Fibroblast of peridontal ligament (primary cell): ENCODE data around the gene MSX1.
A peak's percentile ranks its signal among the peaks of the same experiment; 100 is the strongest.

Experiments
- DNase-seq: peaks from one replicate; pipeline ENCODE4 v3.0.0-alpha.2; 2010; ENCODE audit errors: extremely low read depth

The MSX1 gene

GRCh38 chr4:4869731-4870571 lies 10.5 kb downstream of the MSX1 start:
- DNase-seq: no peak

DNA sequence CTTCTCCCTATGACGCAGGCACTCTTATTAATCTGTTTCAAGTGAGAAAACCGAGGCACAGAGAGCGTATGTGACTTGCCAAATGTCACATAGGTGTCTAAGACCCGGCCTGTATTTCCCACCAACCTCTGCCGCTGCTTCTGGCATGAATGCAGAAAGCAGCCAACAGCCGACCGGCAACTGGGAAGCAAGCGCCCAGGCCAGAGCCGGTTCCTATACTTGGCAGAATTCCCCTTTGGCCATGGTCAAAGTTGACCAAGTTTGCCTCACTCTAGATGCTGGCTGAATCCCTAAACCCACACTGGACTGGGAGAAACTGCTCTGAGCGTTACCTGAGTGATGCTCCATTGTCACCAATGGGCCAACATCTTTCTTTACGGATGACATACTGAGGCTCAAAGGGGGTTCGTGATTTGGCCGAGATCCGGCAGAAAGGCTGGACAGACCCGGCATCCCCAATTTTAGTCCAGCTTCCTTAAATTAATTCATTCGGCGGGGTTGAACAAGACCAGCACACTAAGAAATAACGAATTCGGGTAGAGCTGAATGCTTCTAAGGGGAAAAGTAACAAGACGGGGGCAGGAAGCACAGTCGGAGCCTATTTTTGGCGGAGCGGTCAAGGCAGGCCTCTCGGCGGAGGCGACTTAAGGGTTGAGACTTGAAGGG lies 11.2 kb downstream of the MSX1 start:
- DNase-seq: no peak

- DNase-seq: no peak
Measured at GRCh38 chr4:4871242-4871572, 11.7 kb downstream of the MSX1 start.

GRCh38 chr4:4871573-4872313 lies 12.3 kb downstream of the MSX1 start:
- DNase-seq: no peak

DNA sequence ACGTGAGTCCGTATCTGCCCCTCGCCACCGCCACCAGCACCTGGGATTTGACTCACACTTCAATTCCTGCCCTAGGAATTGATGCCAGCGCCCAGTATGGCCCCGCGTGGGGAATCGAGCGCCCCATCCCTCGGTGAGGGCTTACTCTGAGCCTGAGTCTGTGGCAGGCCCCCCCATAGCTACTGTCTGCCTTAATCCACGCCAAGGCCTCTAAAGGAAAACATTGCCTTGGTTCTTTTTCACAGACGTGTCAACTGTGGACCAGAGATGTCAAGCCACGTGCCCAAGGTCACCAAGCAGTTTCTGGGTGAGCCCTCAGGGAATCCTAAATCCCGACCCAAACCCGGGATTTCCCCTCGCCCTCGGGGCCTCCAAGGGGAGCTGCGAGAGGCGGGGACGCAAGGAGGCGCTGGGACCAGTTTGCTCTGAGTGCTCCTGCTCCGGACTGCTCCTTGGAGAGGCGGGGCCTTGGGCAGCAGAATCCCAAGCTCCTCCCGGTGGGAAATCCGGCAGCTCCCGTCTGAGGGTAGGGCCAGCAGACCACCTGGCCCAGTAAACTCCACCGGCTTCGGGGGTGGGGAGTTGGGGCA lies 12.9 kb downstream of the MSX1 start:
- DNase-seq: no peak

DNA sequence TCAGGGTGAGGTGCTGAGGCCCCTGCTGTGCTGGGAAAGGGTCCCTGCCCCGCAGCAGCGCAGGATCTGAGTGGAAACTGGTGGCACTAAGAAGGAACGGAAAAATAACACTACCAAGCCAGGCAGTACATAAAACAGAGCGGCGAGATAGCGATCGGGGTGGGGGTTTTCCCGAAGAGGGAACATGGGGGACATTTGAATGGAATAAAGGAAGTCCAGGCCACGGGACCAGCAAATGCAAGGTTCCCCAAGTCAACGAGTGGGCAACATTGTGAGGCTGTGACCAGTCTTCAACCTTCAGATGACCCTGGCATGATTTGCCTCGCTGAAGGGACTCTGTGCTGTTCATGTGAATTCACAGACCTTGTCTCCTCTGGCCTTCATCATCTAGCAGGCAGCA lies 13.7 kb downstream of the MSX1 start:
- no peak for DNase-seq

DNA sequence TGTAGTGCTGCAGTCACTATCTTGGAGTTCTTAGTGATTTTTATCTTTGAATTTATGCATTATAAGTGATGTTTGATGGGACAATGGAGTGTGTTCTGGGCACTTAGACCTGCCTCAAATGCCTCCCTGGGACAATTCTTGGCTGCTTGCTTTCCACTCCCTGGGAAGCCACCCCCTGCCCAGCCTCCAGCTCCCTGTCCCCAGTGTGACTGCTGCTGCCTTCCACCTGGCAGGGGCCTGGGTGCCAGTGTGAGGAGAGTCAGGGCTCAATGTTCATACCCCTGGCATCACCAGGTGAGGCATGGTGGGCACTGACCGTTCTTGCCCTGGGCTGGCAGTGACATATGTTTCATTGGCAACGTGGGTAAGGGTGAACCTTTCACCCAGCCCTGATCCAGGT lies 14.8 kb downstream of the MSX1 start:
- DNase-seq: no peak

DNA sequence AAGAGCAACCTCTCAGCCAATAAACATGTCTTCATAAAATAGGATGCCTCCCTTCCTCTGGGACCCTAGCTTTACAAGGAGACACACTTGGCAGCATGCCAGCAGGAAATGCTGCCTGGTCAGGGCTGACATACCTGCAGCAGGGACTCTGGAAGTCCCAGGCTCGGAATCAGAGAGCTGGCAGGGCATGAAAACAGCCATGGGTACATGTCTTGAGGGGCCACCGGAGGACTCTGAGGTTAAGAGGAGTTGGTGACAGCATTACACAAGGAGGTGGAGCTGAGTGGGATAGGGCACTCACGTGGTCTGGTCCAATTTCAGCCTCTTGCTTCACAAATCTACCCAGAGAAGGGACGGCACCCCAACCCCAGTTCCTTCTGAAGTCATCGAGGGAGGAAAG lies 15.7 kb downstream of the MSX1 start:
- peak; percentile 7 for DNase-seq

- no peak for DNase-seq
Measured at GRCh38 chr4:4875611-4876010, 16.1 kb downstream of the MSX1 start.

DNA sequence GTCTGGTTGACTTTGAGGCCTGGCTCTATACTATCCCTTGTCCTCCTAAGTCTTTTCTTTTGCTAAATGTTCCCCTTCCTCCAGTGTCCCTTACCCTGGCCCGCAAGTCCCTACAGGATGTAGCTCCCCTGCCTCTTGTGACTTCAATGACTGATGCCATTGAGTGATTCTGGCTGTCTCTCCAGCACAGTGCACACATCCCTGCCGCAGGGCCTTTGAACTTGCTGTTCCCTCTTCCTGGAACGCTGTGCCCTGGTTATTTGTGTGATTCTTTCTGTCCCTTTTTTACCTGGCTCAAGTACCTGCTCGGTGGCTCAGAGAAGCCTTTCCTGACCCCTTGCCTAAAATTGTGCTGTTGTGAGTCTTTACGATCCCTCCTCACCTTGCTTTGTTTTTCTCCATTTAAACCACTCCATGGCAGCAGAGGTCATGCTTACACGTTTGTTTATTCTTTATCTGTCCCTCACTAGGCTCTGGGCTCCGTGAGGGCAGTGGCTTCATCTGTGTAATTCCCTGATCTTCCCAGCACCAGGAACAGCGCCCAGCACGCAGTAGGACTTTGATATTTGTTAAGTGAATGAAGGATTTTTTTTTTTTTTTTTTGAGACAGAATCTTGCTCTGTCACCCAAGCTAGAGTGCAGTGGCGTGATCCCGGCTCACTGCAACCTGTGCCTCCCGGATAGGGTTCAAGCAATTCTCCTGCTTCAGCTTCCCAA lies 17.6 kb downstream of the MSX1 start:
- DNase-seq: no peak

DNA sequence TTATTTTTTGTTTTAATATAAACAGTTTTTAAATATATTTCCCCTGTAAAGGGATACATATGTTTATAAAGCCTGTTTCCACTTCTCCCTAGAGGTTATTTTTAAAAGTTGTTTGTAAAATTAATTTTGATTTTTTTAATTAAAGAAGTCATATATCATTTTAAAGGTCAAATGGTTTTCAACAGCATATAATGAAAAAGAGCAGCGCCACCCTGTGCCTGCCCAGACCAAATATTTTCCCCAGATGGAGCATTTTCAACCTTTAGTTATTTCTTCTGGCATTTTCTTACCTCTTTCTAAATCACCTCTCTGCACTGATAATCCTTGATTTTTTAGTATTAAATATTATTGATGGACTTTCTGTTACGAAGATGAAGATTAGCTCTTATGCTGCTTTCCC lies 21.0 kb downstream of the MSX1 start:
- no peak for DNase-seq

- peak; percentile 14 for DNase-seq
Measured at GRCh38 chr4:4881432-4881831, 22.0 kb downstream of the MSX1 start.

DNA sequence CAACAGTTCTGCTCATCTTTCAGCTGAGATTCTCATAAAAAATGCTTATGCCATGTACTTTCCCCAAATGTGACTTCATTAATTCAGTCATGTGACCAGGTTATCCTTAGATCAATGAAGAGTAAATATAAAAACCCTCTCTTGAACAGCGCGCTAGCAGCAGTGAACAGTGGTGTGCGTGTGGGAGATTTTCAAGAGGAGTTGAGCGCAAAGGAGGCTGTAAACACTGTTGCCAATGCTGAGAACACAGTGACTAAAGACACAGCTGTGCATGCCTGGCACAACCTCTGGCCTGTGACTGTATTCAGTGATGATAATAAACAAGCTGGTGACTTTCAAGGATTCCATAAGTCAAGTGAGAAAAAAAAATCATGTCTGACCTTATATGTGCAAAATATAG lies 25.1 kb downstream of the MSX1 start:
- no peak for DNase-seq

DNA sequence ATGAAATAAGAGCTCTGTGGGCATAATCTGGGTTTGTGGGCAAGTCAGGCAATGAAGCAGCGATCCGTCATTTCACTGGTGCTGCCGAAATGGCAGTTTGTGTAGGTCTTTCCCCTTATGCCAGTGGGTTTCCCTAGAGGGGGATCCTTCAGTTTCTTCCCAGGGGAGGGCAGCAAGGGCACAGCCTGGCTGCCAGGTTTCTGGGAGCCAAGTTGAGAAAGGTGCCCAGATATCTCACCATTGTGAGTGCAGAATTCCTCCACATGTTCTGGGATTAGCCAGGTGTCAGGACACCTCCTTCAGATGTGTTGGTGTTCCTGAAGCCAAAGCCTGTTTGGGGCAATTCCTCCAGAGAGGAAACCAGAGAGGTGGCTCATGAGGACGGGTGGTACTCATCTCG lies 28.0 kb downstream of the MSX1 start:
- no peak for DNase-seq

- no peak for DNase-seq
Measured at GRCh38 chr4:4888695-4889094, 29.2 kb downstream of the MSX1 start.

GRCh38 chr4:4889781-4890180 lies 30.3 kb downstream of the MSX1 start:
- no peak for DNase-seq

DNA sequence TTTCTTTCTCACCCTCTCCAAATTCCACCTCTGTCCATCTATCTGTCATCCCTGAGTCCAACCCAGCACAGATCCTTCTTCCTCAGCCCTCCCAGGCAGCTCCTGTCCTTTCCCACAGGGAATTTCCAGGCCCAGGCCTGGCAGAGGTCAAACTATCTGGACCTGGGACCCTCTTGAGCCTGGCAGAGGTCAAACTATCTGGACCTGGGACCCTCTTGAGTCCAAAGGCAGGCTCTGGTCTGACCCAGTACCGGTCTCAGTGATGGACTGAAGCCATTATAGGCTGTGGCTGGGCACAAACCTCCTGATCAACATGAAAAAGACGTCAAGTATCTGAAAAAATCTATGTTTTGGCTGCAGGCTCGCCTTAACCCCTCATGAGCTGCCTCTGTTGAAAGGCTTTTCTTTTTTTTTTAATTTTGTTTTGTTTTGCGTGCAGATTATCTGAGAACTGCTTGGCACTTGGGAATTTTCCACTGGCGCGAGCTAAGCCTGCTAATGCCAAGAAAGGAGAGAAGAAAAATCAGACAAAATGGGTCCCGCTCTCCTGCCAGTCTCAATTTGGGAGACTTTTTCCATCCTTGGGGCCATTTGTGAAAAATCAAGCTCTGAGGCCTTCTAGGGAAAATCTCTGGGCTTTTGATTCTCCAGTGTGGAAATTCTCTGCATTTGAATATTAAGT lies 31.2 kb downstream of the MSX1 start:
- no peak for DNase-seq

GRCh38 chr4:4893721-4894120 lies 34.3 kb downstream of the MSX1 start:
- DNase-seq: peak; percentile 23

- DNase-seq: no peak
Measured at GRCh38 chr4:4899202-4899925, 39.9 kb downstream of the MSX1 start.

DNA sequence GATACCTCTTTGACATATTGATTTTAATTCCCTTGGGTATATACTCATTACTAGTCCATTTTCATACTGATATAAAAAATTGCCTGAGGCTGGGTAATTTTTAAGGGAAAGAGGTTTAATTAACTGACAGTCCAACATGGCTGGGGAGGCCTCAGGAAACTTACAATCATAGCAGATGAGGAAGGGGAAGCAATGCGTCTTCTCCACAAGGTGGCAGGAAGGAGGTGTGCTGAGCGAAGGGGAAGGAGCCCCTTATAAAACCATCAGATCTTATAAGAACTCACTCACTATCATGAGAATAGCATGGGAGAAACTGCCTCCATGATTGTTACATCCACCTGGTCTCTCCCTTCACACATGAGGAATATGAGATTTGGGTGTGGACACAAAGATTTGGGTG lies 42.4 kb downstream of the MSX1 start:
- no peak for DNase-seq

- DNase-seq: no peak
Measured at GRCh38 chr4:4912155-4912554, 52.7 kb downstream of the MSX1 start.
